ENCODE data around the gene VWA3B. TPM values are rescaled to one million over a fixed set of nuclear protein-coding genes. Genes with fewer than 3 reads are reported as not detected.

Gene VWA3B
- total RNA-seq, 2 donors from 2014 or later = 0.78 TPM; not detected in 1

GRCh38 chr2:98149333-98149697 is 62.3 kb downstream of the VWA3B start:
- peak in 2 of 3 donors; percentile 32 to 40 for TF ChIP-seq POLR2A (IDR thresholded peaks at IDR 0.05)
- peak in 1 of 7 experiments; percentile 33 for TF ChIP-seq CTCF (IDR thresholded peaks at IDR 0.05)
- peak; percentile 99 for ATAC-seq
- Histone ChIP-seq H3K4me3 (peak overlapping the region in 1 of 2 donors; percentile 13), H3K4me1 (no peaks in the 10 kb centered on the region), H3K27ac (peak overlapping the region in 3 of 4 donors; percentile 26 to 47 (median 41)), H3K36me3 (replicated peaks in 1 of 2; ENCODE audit: insufficient read depth in 1 of 2, low read depth in 2 of 2) (no peaks in the 10 kb centered on the region), H3K27me3 (no peaks in the 10 kb centered on the region), H3K9me3 (no peaks in the 10 kb centered on the region)
- DNase-seq = peak; percentile 56 to 80 (median 68)
- WGBS, 2 donors = 18 to 25% methylated on average over 4 of the region's 4 CpGs
- intact Hi-C loops (cut with DNase I) = no loop called here

GRCh38 chr2:98153481-98153880 is 66.5 kb downstream of the VWA3B start:
- 86 to 95% methylated on average over 5 of the region's 5 CpGs for WGBS, 2 donors
- no peaks in the 10 kb centered on the region for H3K36me3 ChIP-seq (replicated peaks in 1 of 2; ENCODE audit: insufficient read depth in 1 of 2, low read depth in 2 of 2)
- DNase-seq (no peak), ATAC-seq (no peak)
- no peaks in the 10 kb centered on the region for H3K9me3 ChIP-seq
- intact Hi-C loops (cut with DNase I) = no loop called here
- H3K4me3 ChIP-seq = no peak overlapping the region
- H3K4me1 ChIP-seq = no peaks in the 10 kb centered on the region
- no peak overlapping the region for H3K27ac ChIP-seq
- H3K27me3 ChIP-seq = no peaks in the 10 kb centered on the region
- no peak for TF ChIP-seq CTCF (IDR thresholded peaks at IDR 0.05)
- no peak for TF ChIP-seq POLR2A (IDR thresholded peaks at IDR 0.05)

GRCh38 chr2:98155291-98155690 is 68.3 kb downstream of the VWA3B start:
- intact Hi-C loops (cut with DNase I) = no loop called here
- Histone ChIP-seq H3K27me3 (no peaks in the 10 kb centered on the region), H3K36me3 (replicated peaks in 1 of 2; ENCODE audit: insufficient read depth in 1 of 2, low read depth in 2 of 2) (no peaks in the 10 kb centered on the region), H3K9me3 (no peaks in the 10 kb centered on the region), H3K27ac (no peak overlapping the region), H3K4me3 (no peak overlapping the region), H3K4me1 (no peaks in the 10 kb centered on the region)
- no peak for DNase-seq
- no peak for TF ChIP-seq CTCF (IDR thresholded peaks at IDR 0.05)
- no peak for TF ChIP-seq POLR2A (IDR thresholded peaks at IDR 0.05)
- 78 to 86% methylated on average over 8 of the region's 8 CpGs for WGBS, 2 donors
- no peak for ATAC-seq

- TF ChIP-seq POLR2A (IDR thresholded peaks at IDR 0.05) = no peak
- no peak for TF ChIP-seq CTCF (IDR thresholded peaks at IDR 0.05)
- no peaks in the 10 kb centered on the region for H3K9me3 ChIP-seq
- no peak for DNase-seq
- WGBS, 2 donors = 75 to 82% methylated on average over 4 of the region's 4 CpGs
- ATAC-seq = no peak
- no peak overlapping the region for H3K27ac ChIP-seq
- no peaks in the 10 kb centered on the region for H3K27me3 ChIP-seq
- intact Hi-C loops (cut with DNase I) = no loop called here
- H3K36me3 ChIP-seq (replicated peaks in 1 of 2; ENCODE audit: insufficient read depth in 1 of 2, low read depth in 2 of 2) = no peaks in the 10 kb centered on the region
- no peaks in the 10 kb centered on the region for H3K4me1 ChIP-seq
- H3K4me3 ChIP-seq = no peak overlapping the region
Measured at GRCh38 chr2:98155716-98156115, 68.7 kb downstream of the VWA3B start.

- Histone ChIP-seq H3K9me3 (no peaks in the 10 kb centered on the region), H3K27ac (no peak overlapping the region), H3K4me1 (no peaks in the 10 kb centered on the region), H3K27me3 (no peaks in the 10 kb centered on the region), H3K4me3 (no peak overlapping the region), H3K36me3 (replicated peaks in 1 of 2; ENCODE audit: insufficient read depth in 1 of 2, low read depth in 2 of 2) (no peaks in the 10 kb centered on the region)
- intact Hi-C loops (cut with DNase I) = no loop called here
- DNase-seq (no peak), ATAC-seq (no peak)
- no peak for TF ChIP-seq POLR2A (IDR thresholded peaks at IDR 0.05)
- no peak for TF ChIP-seq CTCF (IDR thresholded peaks at IDR 0.05)
- WGBS, 2 donors = 90 to 94% methylated on average over 7 of the region's 7 CpGs
Measured at GRCh38 chr2:98156304-98156703, 69.3 kb downstream of the VWA3B start.

All from body of pancreas (tissue), 4 donors.